ENCODE results near the gene POLG.

Gene POLG

GRCh38 chr15:89363133-89363532 is 28.5 kb upstream of the POLG start:
- Histone ChIP-seq H4K8ac (ENCODE audit: low read length) (no peak overlapping the region), H3K9ac (ENCODE audit: low read length) (no peak overlapping the region), H3K4me2 (ENCODE audit: low read length, poor library complexity, severe bottlenecking) (no peak overlapping the region), H3K4me1 (ENCODE audit: control insufficient read depth, insufficient read depth, low read depth, low read length) (peaks cover 19% of the 10 kb centered on the region), H4K91ac (ENCODE audit: low read length) (no peak overlapping the region), H3K79me1 (replicated peaks; ENCODE audit: low read length, poor library complexity, severe bottlenecking) (no peaks in the 10 kb centered on the region), H3K36me3 (ENCODE audit: control insufficient read depth in 1 of 2, insufficient read depth in 2 of 2, low read depth in 1 of 2, low read length in 2 of 2) (no peaks in the 10 kb centered on the region), H2BK120ac (ENCODE audit: low read depth, low read length) (no peak overlapping the region), H3K14ac (ENCODE audit: low read length in 2 of 2) (no peak overlapping the region), H3K18ac (ENCODE audit: low read depth in 1 of 2, low read length in 2 of 2) (no peak overlapping the region), H3K4ac (ENCODE audit: low read depth in 1 of 2, low read length in 2 of 2) (no peak overlapping the region), H3K27ac (ENCODE audit: low read length, poor library complexity, severe bottlenecking) (no peak overlapping the region), H2AK5ac (ENCODE audit: low read length, severe bottlenecking) (no peak overlapping the region), H2BK12ac (ENCODE audit: low read length in 2 of 2) (no peak overlapping the region), H2BK5ac (ENCODE audit: low read depth, low read length, poor library complexity, severe bottlenecking) (no peak overlapping the region), H3K27me3 (ENCODE audit: control insufficient read depth in 1 of 2, insufficient read depth in 1 of 2, low read length in 2 of 2) (peaks cover 92 to 95% of the 10 kb centered on the region in 2 experiments), H2BK15ac (ENCODE audit: low read depth, poor library complexity, severe bottlenecking) (no peak overlapping the region), H2AFZ (ENCODE audit: low read depth, low read length) (no peak overlapping the region), H3K9me3 (ENCODE audit: control insufficient read depth, low read length) (no peaks in the 10 kb centered on the region), H3K4me3 (ENCODE audit: insufficient read depth in 1 of 2, low read depth in 1 of 2, low read length in 2 of 2) (no peak overlapping the region), H3K23ac (ENCODE audit: low read length in 2 of 2) (no peak overlapping the region)
- no peak for DNase-seq
- 35% methylated on average over 6 of the region's 6 CpGs for WGBS

GRCh38 chr15:89362203-89363101 is 27.8 kb upstream of the POLG start:
- no peak overlapping the region for H4K91ac ChIP-seq (ENCODE audit: low read length)
- H4K8ac ChIP-seq (ENCODE audit: low read length), result no peak overlapping the region
- WGBS, result 4% methylated on average over 40 of the region's 73 CpGs
- H3K9ac ChIP-seq (ENCODE audit: low read length), result no peak overlapping the region
- no peak overlapping the region for H2BK15ac ChIP-seq (ENCODE audit: low read depth, poor library complexity, severe bottlenecking)
- H3K14ac ChIP-seq (ENCODE audit: low read length in 2 of 2), result no peak overlapping the region
- H3K4me3 ChIP-seq (ENCODE audit: insufficient read depth in 1 of 2, low read depth in 1 of 2, low read length in 2 of 2), result no peak overlapping the region
- no peak for DNase-seq
- no peak overlapping the region for H2BK12ac ChIP-seq (ENCODE audit: low read length in 2 of 2)
- H3K4me2 ChIP-seq (ENCODE audit: low read length, poor library complexity, severe bottlenecking), result no peak overlapping the region
- H3K79me1 ChIP-seq (replicated peaks; ENCODE audit: low read length, poor library complexity, severe bottlenecking), result no peaks in the 10 kb centered on the region
- H3K4ac ChIP-seq (ENCODE audit: low read depth in 1 of 2, low read length in 2 of 2), result no peak overlapping the region
- H2AFZ ChIP-seq (ENCODE audit: low read depth, low read length), result no peak overlapping the region
- peaks cover 15% of the 10 kb centered on the region for H3K4me1 ChIP-seq (ENCODE audit: control insufficient read depth, insufficient read depth, low read depth, low read length)
- no peak overlapping the region for H2BK5ac ChIP-seq (ENCODE audit: low read depth, low read length, poor library complexity, severe bottlenecking)
- H3K36me3 ChIP-seq (ENCODE audit: control insufficient read depth in 1 of 2, insufficient read depth in 2 of 2, low read depth in 1 of 2, low read length in 2 of 2), result no peaks in the 10 kb centered on the region
- no peak overlapping the region for H3K27ac ChIP-seq (ENCODE audit: low read length, poor library complexity, severe bottlenecking)
- H2BK120ac ChIP-seq (ENCODE audit: low read depth, low read length), result no peak overlapping the region
- H3K18ac ChIP-seq (ENCODE audit: low read depth in 1 of 2, low read length in 2 of 2), result no peak overlapping the region
- H3K9me3 ChIP-seq (ENCODE audit: control insufficient read depth, low read length), result no peaks in the 10 kb centered on the region
- H3K27me3 ChIP-seq (ENCODE audit: control insufficient read depth in 1 of 2, insufficient read depth in 1 of 2, low read length in 2 of 2), result peaks cover 93 to 95% of the 10 kb centered on the region in 2 experiments
- no peak overlapping the region for H3K23ac ChIP-seq (ENCODE audit: low read length in 2 of 2)
- H2AK5ac ChIP-seq (ENCODE audit: low read length, severe bottlenecking), result no peak overlapping the region

- Histone ChIP-seq H3K27me3 (ENCODE audit: control insufficient read depth in 1 of 2, insufficient read depth in 1 of 2, low read length in 2 of 2) (peaks cover 93 to 95% of the 10 kb centered on the region in 2 experiments), H3K9me3 (ENCODE audit: control insufficient read depth, low read length) (no peaks in the 10 kb centered on the region), H3K36me3 (ENCODE audit: control insufficient read depth in 1 of 2, insufficient read depth in 2 of 2, low read depth in 1 of 2, low read length in 2 of 2) (no peaks in the 10 kb centered on the region), H3K4me3 (ENCODE audit: insufficient read depth in 1 of 2, low read depth in 1 of 2, low read length in 2 of 2) (no peak overlapping the region), H2AFZ (ENCODE audit: low read depth, low read length) (no peak overlapping the region), H2BK15ac (ENCODE audit: low read depth, poor library complexity, severe bottlenecking) (no peak overlapping the region), H4K8ac (ENCODE audit: low read length) (no peak overlapping the region), H3K9ac (ENCODE audit: low read length) (no peak overlapping the region), H2AK5ac (ENCODE audit: low read length, severe bottlenecking) (no peak overlapping the region), H4K91ac (ENCODE audit: low read length) (no peak overlapping the region), H2BK12ac (ENCODE audit: low read length in 2 of 2) (no peak overlapping the region), H3K14ac (ENCODE audit: low read length in 2 of 2) (no peak overlapping the region), H3K18ac (ENCODE audit: low read depth in 1 of 2, low read length in 2 of 2) (no peak overlapping the region), H3K27ac (ENCODE audit: low read length, poor library complexity, severe bottlenecking) (no peak overlapping the region), H3K23ac (ENCODE audit: low read length in 2 of 2) (no peak overlapping the region), H3K4me2 (ENCODE audit: low read length, poor library complexity, severe bottlenecking) (no peak overlapping the region), H3K4ac (ENCODE audit: low read depth in 1 of 2, low read length in 2 of 2) (no peak overlapping the region), H3K79me1 (replicated peaks; ENCODE audit: low read length, poor library complexity, severe bottlenecking) (no peaks in the 10 kb centered on the region), H3K4me1 (ENCODE audit: control insufficient read depth, insufficient read depth, low read depth, low read length) (peaks cover 13% of the 10 kb centered on the region), H2BK5ac (ENCODE audit: low read depth, low read length, poor library complexity, severe bottlenecking) (no peak overlapping the region), H2BK120ac (ENCODE audit: low read depth, low read length) (no peak overlapping the region)
- peak; percentile 63 for DNase-seq
- WGBS, result 13% methylated on average over 39 of the region's 41 CpGs
Measured at GRCh38 chr15:89361451-89362202, 27.0 kb upstream of the POLG start.

GRCh38 chr15:89360294-89360971 is 25.8 kb upstream of the POLG start:
- no peak for DNase-seq
- H3K14ac ChIP-seq (ENCODE audit: low read length in 2 of 2), result no peak overlapping the region
- no peak overlapping the region for H2AK5ac ChIP-seq (ENCODE audit: low read length, severe bottlenecking)
- H3K4ac ChIP-seq (ENCODE audit: low read depth in 1 of 2, low read length in 2 of 2), result no peak overlapping the region
- H3K4me1 ChIP-seq (ENCODE audit: control insufficient read depth, insufficient read depth, low read depth, low read length), result peaks cover 13% of the 10 kb centered on the region
- H4K8ac ChIP-seq (ENCODE audit: low read length), result no peak overlapping the region
- WGBS, result 7% methylated on average over 28 of the region's 31 CpGs
- no peak overlapping the region for H2BK120ac ChIP-seq (ENCODE audit: low read depth, low read length)
- no peak overlapping the region for H3K4me2 ChIP-seq (ENCODE audit: low read length, poor library complexity, severe bottlenecking)
- H2BK5ac ChIP-seq (ENCODE audit: low read depth, low read length, poor library complexity, severe bottlenecking), result no peak overlapping the region
- H3K18ac ChIP-seq (ENCODE audit: low read depth in 1 of 2, low read length in 2 of 2), result no peak overlapping the region
- no peak overlapping the region for H2AFZ ChIP-seq (ENCODE audit: low read depth, low read length)
- no peaks in the 10 kb centered on the region for H3K79me1 ChIP-seq (replicated peaks; ENCODE audit: low read length, poor library complexity, severe bottlenecking)
- no peak overlapping the region for H2BK15ac ChIP-seq (ENCODE audit: low read depth, poor library complexity, severe bottlenecking)
- no peak overlapping the region for H2BK12ac ChIP-seq (ENCODE audit: low read length in 2 of 2)
- peaks cover 93 to 95% of the 10 kb centered on the region in 2 experiments for H3K27me3 ChIP-seq (ENCODE audit: control insufficient read depth in 1 of 2, insufficient read depth in 1 of 2, low read length in 2 of 2)
- H3K23ac ChIP-seq (ENCODE audit: low read length in 2 of 2), result no peak overlapping the region
- no peak overlapping the region for H4K91ac ChIP-seq (ENCODE audit: low read length)
- H3K9me3 ChIP-seq (ENCODE audit: control insufficient read depth, low read length), result no peaks in the 10 kb centered on the region
- no peaks in the 10 kb centered on the region for H3K36me3 ChIP-seq (ENCODE audit: control insufficient read depth in 1 of 2, insufficient read depth in 2 of 2, low read depth in 1 of 2, low read length in 2 of 2)
- H3K4me3 ChIP-seq (ENCODE audit: insufficient read depth in 1 of 2, low read depth in 1 of 2, low read length in 2 of 2), result no peak overlapping the region
- H3K27ac ChIP-seq (ENCODE audit: low read length, poor library complexity, severe bottlenecking), result no peak overlapping the region
- no peak overlapping the region for H3K9ac ChIP-seq (ENCODE audit: low read length)
